ENCODE data around the gene SGCE.
A peak's percentile ranks its signal among the peaks of the same experiment; 100 is the strongest.

The SGCE gene

DNA sequence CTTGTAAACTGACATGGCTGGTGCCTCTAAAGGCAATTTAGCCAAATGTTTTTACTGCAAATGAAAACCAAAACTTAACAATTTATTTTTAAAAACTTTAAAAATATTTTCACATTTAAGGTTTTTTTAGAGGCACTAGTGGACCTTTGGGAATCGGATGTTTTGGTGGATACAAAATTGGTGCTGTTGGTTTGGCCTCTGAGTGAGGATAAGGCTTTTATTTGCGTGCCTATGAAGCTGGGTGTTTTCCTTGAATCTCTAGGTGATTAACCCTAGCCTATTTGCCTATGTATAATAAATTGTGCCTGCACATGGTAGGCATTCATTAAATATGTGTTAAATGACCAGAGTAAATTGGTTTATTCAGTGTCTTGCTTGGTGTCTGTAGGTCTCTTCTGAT is 2.9 kb upstream of the SGCE start:
- DNase-seq (ENCODE audit: low spot score): no peak

DNA sequence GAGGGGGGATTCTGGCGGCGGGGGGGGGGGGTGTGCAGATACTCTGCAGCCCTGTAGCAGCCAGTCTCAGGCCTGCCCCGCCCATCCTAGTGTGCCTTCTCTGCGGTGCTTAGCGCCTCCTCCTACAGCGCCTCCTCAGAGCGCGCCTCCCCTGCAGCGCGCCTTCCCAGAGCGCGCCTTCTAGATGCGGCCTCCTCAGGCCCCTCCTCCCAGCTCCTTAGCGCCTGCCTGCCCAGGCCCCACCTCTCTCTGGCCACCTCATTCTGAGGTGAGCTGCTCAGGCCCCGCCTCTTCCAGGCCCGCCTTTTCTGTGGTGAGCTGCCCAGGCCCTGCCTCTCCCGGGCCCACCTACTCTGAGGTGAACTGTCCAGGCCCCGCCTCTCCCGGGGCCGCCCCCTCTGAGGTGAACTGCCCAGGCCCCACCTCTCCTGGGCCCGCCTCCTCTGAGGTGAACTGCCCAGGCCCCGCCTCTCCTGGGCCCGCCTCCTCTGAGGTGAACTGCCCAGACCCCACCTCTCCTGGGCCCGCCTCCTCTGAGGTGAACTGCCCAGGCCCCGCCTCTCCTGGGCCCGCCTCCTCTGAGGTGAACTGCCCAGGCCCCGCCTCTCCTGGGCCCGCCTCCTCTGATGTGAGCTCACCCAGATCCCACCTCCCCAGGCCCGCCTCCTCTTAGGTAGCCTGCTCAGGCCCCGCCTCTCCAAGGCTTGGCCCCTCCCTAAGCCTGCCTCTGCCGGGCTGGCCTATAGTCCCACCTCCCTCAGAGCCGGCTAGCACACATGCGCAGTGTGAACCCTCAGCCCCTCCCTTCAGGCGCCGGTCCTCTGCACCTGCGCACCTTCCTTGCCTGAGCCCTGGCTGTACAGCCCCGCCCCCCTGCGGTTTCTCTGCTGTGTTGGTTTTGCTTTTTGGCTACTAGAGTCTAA is 2.1 kb upstream of the SGCE start:
- peak; percentile 83 for DNase-seq (ENCODE audit: low spot score)

GRCh38 chr7:94656925-94657731 is 1.2 kb upstream of the SGCE start:
- DNase-seq (ENCODE audit: low spot score): no peak

DNA sequence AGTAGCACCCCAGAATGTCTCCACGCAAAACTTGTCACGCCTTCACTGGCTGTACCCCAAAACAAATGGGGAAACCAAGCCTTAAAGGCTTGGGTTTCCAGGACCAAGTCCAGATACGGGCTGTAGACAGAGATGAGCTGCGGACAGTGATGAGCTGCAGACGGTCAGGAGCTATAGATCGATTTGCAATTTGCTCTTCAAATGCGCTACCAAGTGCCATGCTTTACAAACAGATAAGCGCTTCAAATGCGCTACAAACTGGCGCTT is 658 bp upstream of the SGCE start:
- DNase-seq (ENCODE audit: low spot score): no peak

DNA sequence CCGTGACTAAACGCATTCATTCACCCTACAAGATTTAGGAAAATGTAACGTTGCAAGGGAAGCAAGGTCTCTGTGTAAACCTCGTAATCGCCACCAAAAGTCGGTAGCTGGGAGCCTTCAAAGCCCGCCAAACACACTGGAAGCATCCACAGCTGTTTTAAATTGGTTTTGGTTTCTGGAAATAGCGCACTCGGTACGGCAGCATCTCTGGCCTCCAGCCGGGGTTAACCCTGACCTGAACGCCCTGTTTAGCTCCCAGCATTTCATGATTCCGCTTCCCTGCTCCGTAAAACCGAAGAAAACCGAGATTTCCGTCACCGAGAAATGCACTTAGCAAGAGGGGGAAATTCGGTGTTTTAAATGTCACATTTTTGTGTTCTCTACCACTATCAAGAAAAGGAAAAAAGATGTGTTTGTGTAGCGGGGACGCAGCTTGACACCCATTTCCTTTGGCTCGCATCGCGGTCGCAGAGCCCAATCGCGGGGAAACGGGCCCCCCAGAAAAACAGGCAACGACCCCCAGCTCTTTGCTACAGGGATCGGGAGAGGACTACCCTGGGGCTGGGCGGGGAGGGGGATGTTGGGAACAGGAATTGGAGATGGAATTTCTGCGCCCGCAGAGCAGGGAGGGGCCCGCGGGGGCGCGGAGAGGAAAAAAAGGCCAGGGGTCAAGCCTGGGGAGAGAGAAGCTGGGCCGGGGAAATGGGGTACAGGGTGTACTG is 646 bp downstream of the SGCE start:
- DNase-seq (ENCODE audit: low spot score): peak; percentile 24

GRCh38 chr7:94654783-94655125 is 1.2 kb downstream of the SGCE start:
- DNase-seq (ENCODE audit: low spot score): no peak

GRCh38 chr7:94650147-94651051 is 5.5 kb downstream of the SGCE start:
- DNase-seq (ENCODE audit: low spot score): no peak

GRCh38 chr7:94649450-94649849 is 6.5 kb downstream of the SGCE start:
- DNase-seq (ENCODE audit: low spot score): no peak

- no peak for DNase-seq (ENCODE audit: low spot score)
These were observed 7.2 kb downstream of the SGCE start for GRCh38 chr7:94648731-94649130.

- DNase-seq (ENCODE audit: low spot score): no peak
These were observed 8.6 kb downstream of the SGCE start for GRCh38 chr7:94647295-94647694.

GRCh38 chr7:94643771-94644545 is 12.0 kb downstream of the SGCE start:
- no peak for DNase-seq (ENCODE audit: low spot score)

- no peak for DNase-seq (ENCODE audit: low spot score)
These were observed 12.9 kb downstream of the SGCE start for GRCh38 chr7:94642838-94643653.

- no peak for DNase-seq (ENCODE audit: low spot score)
These were observed 16.5 kb downstream of the SGCE start for GRCh38 chr7:94639384-94639783.

DNA sequence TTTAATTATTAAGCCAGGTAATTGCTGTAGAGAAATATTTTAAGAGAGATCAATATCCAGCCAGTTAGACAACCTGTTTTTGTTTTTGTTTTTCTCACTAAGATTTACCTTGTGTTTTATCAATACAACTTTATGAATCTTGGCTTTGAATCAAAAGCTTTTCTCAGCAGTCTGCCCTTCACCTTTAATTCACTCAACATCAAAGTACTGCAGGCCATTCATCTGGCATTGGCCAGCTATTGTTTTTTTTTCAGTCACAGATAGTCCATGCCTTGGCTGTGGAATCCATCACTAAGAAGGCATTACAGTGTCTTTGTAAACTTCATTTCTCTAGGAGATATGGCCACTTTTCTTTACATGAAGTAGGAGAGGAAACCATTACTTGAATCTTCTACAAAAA is 20.2 kb downstream of the SGCE start:
- DNase-seq (ENCODE audit: low spot score): no peak

DNA sequence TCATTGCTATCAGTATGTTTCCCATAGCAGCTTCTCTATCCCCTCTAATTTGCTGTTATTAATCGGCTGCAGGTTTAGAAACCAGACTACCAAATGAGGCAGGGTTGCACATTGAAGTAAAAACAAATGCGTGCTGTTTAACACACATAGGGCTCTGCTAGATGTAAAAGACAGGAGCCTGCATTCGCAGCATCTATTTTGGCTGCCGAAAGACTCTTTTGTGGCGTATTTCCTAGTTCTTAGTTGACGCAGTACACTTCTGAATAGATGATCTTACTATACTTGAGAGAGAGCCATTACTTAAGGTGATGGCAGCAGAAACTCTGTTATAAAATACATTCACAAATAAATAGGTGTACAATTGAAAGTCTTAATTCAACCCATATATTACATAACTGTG is 21.4 kb downstream of the SGCE start:
- DNase-seq (ENCODE audit: low spot score): no peak

- DNase-seq (ENCODE audit: low spot score): no peak
These were observed 22.2 kb downstream of the SGCE start for GRCh38 chr7:94633687-94634086.

DNA sequence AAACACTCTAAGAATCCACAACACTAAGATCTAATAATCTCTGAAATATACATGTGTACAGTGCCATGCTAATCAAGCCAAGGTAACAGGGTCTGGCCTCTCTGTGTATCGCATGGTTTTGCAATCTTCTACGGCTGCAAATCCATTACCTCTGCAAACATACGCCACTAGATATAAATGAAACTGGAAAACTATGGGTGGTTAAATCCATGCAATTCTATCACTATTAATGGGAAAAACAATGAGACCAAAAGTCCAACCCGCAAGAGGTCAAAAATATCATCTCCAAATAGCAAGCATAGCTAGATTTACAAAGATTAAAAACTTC is 23.0 kb downstream of the SGCE start:
- DNase-seq (ENCODE audit: low spot score): no peak

DNA sequence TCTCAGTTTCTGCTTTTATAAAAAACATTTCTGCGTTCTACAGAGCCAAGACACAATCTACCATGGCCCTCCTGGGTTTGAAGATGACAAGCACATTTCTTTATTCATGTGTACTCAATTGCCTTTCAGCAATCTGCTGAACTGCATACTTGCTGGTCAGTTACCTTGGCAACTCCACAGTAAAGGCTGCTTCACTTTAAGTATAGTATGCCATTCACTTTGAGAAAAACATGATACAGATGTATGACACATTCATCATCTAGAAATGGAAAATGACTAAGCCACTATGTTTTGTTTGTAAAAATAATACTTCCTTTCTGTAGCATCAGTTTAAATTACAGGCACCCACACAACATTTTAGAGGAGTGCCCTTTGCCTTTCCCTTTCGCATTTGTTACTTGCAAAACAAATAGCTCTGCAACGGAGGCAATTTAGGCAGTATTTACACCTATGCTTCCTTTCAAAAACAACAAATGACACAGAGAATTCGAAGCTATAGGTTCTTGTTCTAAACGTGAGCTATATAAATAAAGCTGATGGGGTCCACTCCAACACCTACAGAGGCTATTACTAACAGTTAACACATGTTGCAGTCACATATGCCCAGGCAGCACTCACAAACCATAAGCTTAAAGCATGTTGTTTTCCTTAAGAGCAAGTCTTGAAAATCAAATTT is 23.5 kb downstream of the SGCE start:
- DNase-seq (ENCODE audit: low spot score): peak; percentile 16

DNA sequence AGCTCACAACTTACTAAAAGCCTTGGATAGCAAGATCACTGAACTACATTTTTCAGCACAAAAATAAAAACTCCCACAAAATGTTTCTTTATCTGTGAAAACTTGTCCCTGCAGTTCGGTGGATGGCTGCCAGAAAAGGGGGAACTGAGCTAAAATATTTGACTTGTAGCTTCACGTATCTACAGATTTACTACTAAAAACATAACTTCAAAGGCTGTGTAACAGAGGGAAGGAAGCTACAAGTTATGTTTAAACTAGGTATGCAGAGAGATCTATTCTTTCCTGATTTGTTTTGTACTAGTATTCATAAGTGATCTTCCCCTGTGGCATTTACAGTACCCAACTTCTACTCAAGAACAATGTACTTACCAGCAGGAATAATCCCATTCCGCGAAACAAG is 25.1 kb downstream of the SGCE start:
- DNase-seq (ENCODE audit: low spot score): no peak

GRCh38 chr7:94623820-94624219 is 32.1 kb downstream of the SGCE start:
- no peak for DNase-seq (ENCODE audit: low spot score)
